Uterus (tissue), 2 donors: Measurements from ENCODE around the gene LMAN1L.

Source experiments
- POLR2A ChIP-seq, 2 donors: fragments of 450-650 bp; IDR thresholded peaks; one replicate each; pipeline ENCODE4 v1.6.1; 2016; ENCODE audit warnings: antibody characterized with exemption in 2 of 2, mild to moderate bottlenecking in 1 of 2, moderate library complexity in 1 of 2
- TF ChIP-seq, protein P1 (sequence below), 4 experiments: fragments of 200-600 bp in 2 of 4; fragments of 450-650 bp in 2 of 4; sonication (generic) in 2 of 4; IDR thresholded peaks; one replicate each; pipeline ENCODE4 v1.5.1; 2016 to 2019; ENCODE audit warnings: antibody characterized with exemption in 4 of 4, mild to moderate bottlenecking in 2 of 4, moderate library complexity in 1 of 4

DNA sequence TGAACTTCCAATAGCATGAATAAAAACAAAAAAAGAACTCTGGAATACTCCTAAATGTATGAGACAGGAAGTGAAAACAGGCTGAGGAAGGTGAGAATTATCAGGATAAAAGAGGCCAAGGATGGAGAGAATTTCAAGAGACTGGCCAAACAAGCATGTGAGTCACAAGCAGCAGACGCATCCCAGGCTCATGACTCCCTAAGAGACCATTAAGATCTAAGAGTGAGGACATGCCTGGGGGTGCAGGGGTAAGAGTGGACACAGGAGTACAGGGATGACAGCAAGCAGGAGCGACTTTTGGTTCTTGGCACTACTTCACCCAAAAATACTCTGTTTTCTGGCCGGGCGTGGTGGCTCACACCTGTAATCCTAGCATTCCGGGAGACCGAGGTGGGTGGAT, 53.5 kb downstream of the LMAN1L start:
- TF ChIP-seq, protein P1, sequence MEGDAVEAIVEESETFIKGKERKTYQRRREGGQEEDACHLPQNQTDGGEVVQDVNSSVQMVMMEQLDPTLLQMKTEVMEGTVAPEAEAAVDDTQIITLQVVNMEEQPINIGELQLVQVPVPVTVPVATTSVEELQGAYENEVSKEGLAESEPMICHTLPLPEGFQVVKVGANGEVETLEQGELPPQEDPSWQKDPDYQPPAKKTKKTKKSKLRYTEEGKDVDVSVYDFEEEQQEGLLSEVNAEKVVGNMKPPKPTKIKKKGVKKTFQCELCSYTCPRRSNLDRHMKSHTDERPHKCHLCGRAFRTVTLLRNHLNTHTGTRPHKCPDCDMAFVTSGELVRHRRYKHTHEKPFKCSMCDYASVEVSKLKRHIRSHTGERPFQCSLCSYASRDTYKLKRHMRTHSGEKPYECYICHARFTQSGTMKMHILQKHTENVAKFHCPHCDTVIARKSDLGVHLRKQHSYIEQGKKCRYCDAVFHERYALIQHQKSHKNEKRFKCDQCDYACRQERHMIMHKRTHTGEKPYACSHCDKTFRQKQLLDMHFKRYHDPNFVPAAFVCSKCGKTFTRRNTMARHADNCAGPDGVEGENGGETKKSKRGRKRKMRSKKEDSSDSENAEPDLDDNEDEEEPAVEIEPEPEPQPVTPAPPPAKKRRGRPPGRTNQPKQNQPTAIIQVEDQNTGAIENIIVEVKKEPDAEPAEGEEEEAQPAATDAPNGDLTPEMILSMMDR (IDR thresholded peaks at IDR 0.05), result no peak
- TF ChIP-seq POLR2A (IDR thresholded peaks at IDR 0.05), result no peak
